IMR-90 (cell line): ENCODE measurements around the gene ABHD2. TPM values are rescaled to one million over a fixed set of nuclear protein-coding genes. Genes with fewer than 3 reads are reported as not detected.

Experiments
- ATAC-seq: fragments of 200-7000 bp; cut with Tn5 transposase; 2 replicates; pipeline ENCODE4 v1.9.1; 2020; ENCODE audit warnings: low read depth, mild to moderate bottlenecking, moderate library complexity
- BruUV-seq: library from RNA; stranded (reverse); fragments of 400-500 nt; replicated peaks from 2 replicates; lab custom pipeline; 2021; lab: Mats Ljungman, UMichigan
- CTCF ChIA-PET: fragments of 300-600 bp; formaldehyde crosslinking; extraction: SDS; loops from one replicate; lab custom pipeline; 2021; ENCODE audit warnings: antibody characterized with exemption; lab: Yijun Ruan, JAX
- POLR2A ChIA-PET: fragments of 300-600 bp; sonication (Branson Sonifier 250); formaldehyde crosslinking; loops from one replicate; lab custom pipeline; 2022; ENCODE audit warnings: antibody characterized with exemption; ENCODE audit not compliant: unreplicated experiment; lab: Charles Lee
- DNase-seq: peaks from one replicate; pipeline ENCODE4 v3.0.0; 2013
- H2AFZ ChIP-seq: replicated peaks from 2 replicates; pipeline ENCODE3; 2013; ENCODE audit warnings: low read length, mild to moderate bottlenecking; ENCODE audit not compliant: poor library complexity
- H2AK5ac ChIP-seq: 2 replicates; pipeline ENCODE4 v1.6.1; 2013; ENCODE audit warnings: low read depth, low read length, inconsistent platforms
- H2AK9ac ChIP-seq: replicated peaks from 2 replicates; pipeline ENCODE3; 2013; ENCODE audit warnings: mild to moderate bottlenecking, low read depth, low read length, moderate library complexity; ENCODE audit not compliant: poor library complexity
- H2BK120ac ChIP-seq: 2 replicates; pipeline ENCODE4 v1.6.1; 2013; ENCODE audit warnings: low read depth, low read length, inconsistent platforms
- H2BK15ac ChIP-seq: 3 replicates; pipeline ENCODE4 v1.6.1; 2013; ENCODE audit warnings: low read depth, low read length, inconsistent platforms
- H2BK20ac ChIP-seq: 2 replicates; pipeline ENCODE4 v1.6.1; 2013; ENCODE audit warnings: low read depth, mild to moderate bottlenecking, inconsistent platforms, low read length, moderate library complexity
- H2BK5ac ChIP-seq: 2 replicates; pipeline ENCODE4 v1.6.1; 2013; ENCODE audit warnings: mild to moderate bottlenecking, low read depth, low read length, inconsistent platforms; ENCODE audit not compliant: poor library complexity, severe bottlenecking
- H3K14ac ChIP-seq: replicated peaks from 2 replicates; pipeline ENCODE4 v1.6.1; 2013; ENCODE audit warnings: low read depth, low read length, inconsistent platforms
- H3K18ac ChIP-seq: 2 replicates; pipeline ENCODE4 v1.6.1; 2013; ENCODE audit warnings: low read depth, low read length, control low read depth
- H3K23ac ChIP-seq: 2 replicates; pipeline ENCODE4 v1.6.1; 2013; ENCODE audit warnings: low read depth, low read length, inconsistent platforms
- H3K27ac ChIP-seq: 2 replicates; pipeline ENCODE4 v1.5.1; 2013; ENCODE audit warnings: mild to moderate bottlenecking, control low read depth, low read length; ENCODE audit not compliant: insufficient read depth
- H3K27me3 ChIP-seq: 2 replicates; pipeline ENCODE4 v1.6.1; 2013; ENCODE audit warnings: low read length; ENCODE audit not compliant: control insufficient read depth, insufficient read depth
- H3K36me3 ChIP-seq: 2 replicates; pipeline ENCODE4 v1.6.1; 2013; ENCODE audit warnings: low read length, mixed read lengths; ENCODE audit not compliant: control insufficient read depth, insufficient read depth
- H3K4ac ChIP-seq: 2 replicates; pipeline ENCODE4 v1.6.1; 2013; ENCODE audit warnings: low read depth, low read length, inconsistent platforms
- H3K4me1 ChIP-seq: 2 replicates; pipeline ENCODE4 v1.6.1; 2013; ENCODE audit warnings: low read length, mixed read lengths; ENCODE audit not compliant: control insufficient read depth, insufficient read depth
- H3K4me2 ChIP-seq: 2 replicates; pipeline ENCODE4 v1.6.1; 2013; ENCODE audit warnings: low read depth, mild to moderate bottlenecking, control low read depth, low read length, moderate library complexity
- H3K4me3 ChIP-seq: 2 replicates; pipeline ENCODE4 v1.5.1; 2013; ENCODE audit warnings: low read depth, mild to moderate bottlenecking, control low read depth, low read length, moderate library complexity; ENCODE audit not compliant: insufficient read depth
- H3K56ac ChIP-seq: 2 replicates; pipeline ENCODE4 v1.6.1; 2013; ENCODE audit warnings: low read length, inconsistent platforms; ENCODE audit not compliant: insufficient read depth; ENCODE audit errors: extremely low read depth
- H3K79me1 ChIP-seq, 2 experiments: 2 replicates each; pipeline ENCODE4 v1.6.1; 2013; ENCODE audit warnings: low read length in 2 of 2, inconsistent platforms in 1 of 2, low read depth in 1 of 2
- H3K9ac ChIP-seq: 2 replicates; pipeline ENCODE4 v1.6.1; 2013; ENCODE audit warnings: low read depth, low read length, control low read depth
- H3K9me1 ChIP-seq: 2 replicates; pipeline ENCODE4 v1.6.1; 2013; ENCODE audit warnings: low read length, inconsistent platforms; ENCODE audit not compliant: insufficient read depth
- H3K9me3 ChIP-seq: 2 replicates; pipeline ENCODE4 v1.6.1; 2013; ENCODE audit warnings: low read length; ENCODE audit not compliant: control insufficient read depth, insufficient read depth
- H4K20me1 ChIP-seq: 2 replicates; pipeline ENCODE4 v1.6.1; 2013; ENCODE audit warnings: low read length, inconsistent platforms; ENCODE audit not compliant: insufficient read depth
- H4K5ac ChIP-seq: 2 replicates; pipeline ENCODE4 v1.6.1; 2013; ENCODE audit warnings: mild to moderate bottlenecking, low read depth, low read length, control low read depth
- H4K8ac ChIP-seq, 2 experiments: 2 replicates each; pipeline ENCODE4 v1.6.1; 2013; ENCODE audit warnings: low read depth in 2 of 2, low read length in 2 of 2, control low read depth in 1 of 2, inconsistent platforms in 1 of 2
- H4K91ac ChIP-seq: 2 replicates; pipeline ENCODE4 v1.6.1; 2013; ENCODE audit warnings: low read depth, low read length, inconsistent platforms; ENCODE audit not compliant: insufficient read depth
- BHLHE40 ChIP-seq: fragments of 150-350 bp; IDR thresholded peaks from 2 replicates; pipeline ENCODE4 v1.6.1; 2016; ENCODE audit warnings: mild to moderate bottlenecking, low read depth, low read length
- CHD1 ChIP-seq: IDR thresholded peaks from 2 replicates; pipeline ENCODE4 v1.6.1; 2012; ENCODE audit warnings: low read depth, low read length, improper control_type of control experiment
- RFX5 ChIP-seq: IDR thresholded peaks from 2 replicates; pipeline ENCODE4 v1.8.0; 2012; ENCODE audit warnings: low read depth, mild to moderate bottlenecking, low read length, moderate library complexity
- WGBS, 2 experiments: methylation state at CpG; one replicate each; pipeline versions ENCODE4 v1.1.5 to v1.1.7; 2013; ENCODE audit warnings: missing lambda C conversion rate in 2 of 2; ENCODE audit not compliant: insufficient read length in 1 of 2; ENCODE audit errors: extremely low coverage in 2 of 2; 5-methylcytosine and 5-hydroxymethylcytosine counted together
- dilution Hi-C: fragments of 300-500 bp; cut with HindIII; formaldehyde crosslinking; loops from one replicate; pipeline ENCODE4 v1.14.3; 2018; ENCODE audit warnings: low sequenced_read_pairs; ENCODE audit not compliant: unreplicated experiment
- in situ Hi-C: fragments of 300-500 bp; cut with MboI; formaldehyde crosslinking; loops from 3 replicates; pipeline ENCODE4 v1.14.3; 2019; ENCODE audit warnings: low sequenced_read_pairs, inconsistent platforms, mixed read lengths
- intact Hi-C: fragments of 100-400 bp; cut with micrococcal nuclease; formaldehyde crosslinking; loops from 2 replicates; pipeline ENCODE4 v1.10.0; 2022
- polyA plus RNA-seq, 3 experiments: library from polyadenylated mRNA; depleted of rRNA; stranded (reverse); fragments of >200 nt; gene quantifications; 2 replicates each; pipeline ENCODE4 v1.2.3, GENCODE V29; 2012; ENCODE audit warnings: low replicate concordance in 1 of 3
- total RNA-seq: library from RNA; depleted of rRNA; stranded (reverse); fragments of >200 nt; gene quantifications from 2 replicates; pipeline ENCODE4 v1.2.3, GENCODE V29; 2012

ABHD2 gene
- total and polyA plus RNA-seq, 2 of the 4 experiments (the other 2 are of a cell fraction) = 31.2 to 62.9 TPM

- no peak overlapping the region for H3K14ac ChIP-seq
- CTCF ChIA-PET = no interaction called here
- no peak overlapping the region for H2AK9ac ChIP-seq
- no peak overlapping the region for H3K9ac ChIP-seq
- no peak overlapping the region for H4K8ac ChIP-seq
- peak; percentile 45; the same call in 1 of the 2 replicates for ATAC-seq
- H4K20me1 ChIP-seq = no peaks in the 10 kb centered on the region
- H3K18ac ChIP-seq = no peak overlapping the region
- BruUV-seq = no TSS peak
- no peak overlapping the region; the same call in 1 of the 2 replicates for H3K23ac ChIP-seq
- H3K4me1 ChIP-seq = peaks cover 31% of the 10 kb centered on the region
- no peak overlapping the region for H2BK20ac ChIP-seq
- H3K27me3 ChIP-seq = no peaks in the 10 kb centered on the region
- WGBS, 2 experiments = no CpG with 5 or more reads among the region's 2 CpGs
- no peak overlapping the region for H2BK15ac ChIP-seq
- H3K9me1 ChIP-seq = peaks cover 23% of the 10 kb centered on the region
- in situ Hi-C loops = no loop called here
- no peak overlapping the region for H2BK120ac ChIP-seq
- H3K9me3 ChIP-seq = no peaks in the 10 kb centered on the region
- H4K5ac ChIP-seq = no peak overlapping the region
- no peak for TF ChIP-seq BHLHE40
- TF ChIP-seq RFX5 = no peak
- TF ChIP-seq CHD1 = no peak
- dilution Hi-C loops = no loop called here
- H3K27ac ChIP-seq = no peak overlapping the region
- no peak overlapping the region for H4K91ac ChIP-seq
- no peak overlapping the region for H2AFZ ChIP-seq
- no peak overlapping the region for H3K56ac ChIP-seq
- no peak overlapping the region for H2BK5ac ChIP-seq
- intact Hi-C loops = loop anchor here (5.0 kb wide), 1 partner anchor 35 kb away; no protein-coding TSS in a partner anchor
- H2AK5ac ChIP-seq = no peak overlapping the region
- peak overlapping the region; percentile 68; the same call in 1 of the 2 replicates for H3K4ac ChIP-seq
- DNase-seq = peak; percentile 38
- POLR2A ChIA-PET = no interaction called here
- H3K4me3 ChIP-seq = no peak overlapping the region
- peaks cover 26 to 69% of the 10 kb centered on the region in 2 experiments; a peak in 3 of 4 replicates for H3K79me1 ChIP-seq
- H3K4me2 ChIP-seq = no peak overlapping the region
- H3K36me3 ChIP-seq = peaks cover 4% of the 10 kb centered on the region; the same call in 1 of the 2 replicates
Observed at GRCh38 chr15:89141885-89142284, 53.6 kb downstream of the ABHD2 start.
